ENCODE results near the gene NFAM1. TPM values are rescaled to one million over a fixed set of nuclear protein-coding genes. Genes with fewer than 3 reads are reported as not detected.

NFAM1 gene
- 1 to 10 TPM; 1.2 to 1.5 TPM for total RNA-seq
- polyA plus RNA-seq (ENCODE audit: insufficient read length in 2 of 2) = 1 to 10 TPM; 2.2 to 2.5 TPM
- long read RNA-seq, donor 1 = 0 reads
- long read RNA-seq, donor 2 = 0 reads
- long read RNA-seq, donor 3, partial matches to known transcripts = 7 of 7 reads
- long read RNA-seq, donor 3, other reads (novel, unspliced or antisense) = 0 of 7 reads
- long read RNA-seq, donor 4, full-length matches to known transcripts = 1 of 1 reads
- long read RNA-seq, donor 4, partial matches to known transcripts = 0 of 1 reads
- long read RNA-seq, donor 4, other reads (novel, unspliced or antisense) = 0 of 1 reads

GRCh38 chr22:42432020-42432596 lies at the start of gene NFAM1:
NFAM1 (minus strand) TSS chr22:42432403; CDS start chr22:42432357, 46 bp downstream.
- no peaks in the 10 kb centered on the region for H3K9me3 ChIP-seq (ENCODE audit: control insufficient read depth, insufficient read depth, low read length)
- H3K4me3 ChIP-seq (ENCODE audit: low read depth, low read length) = peak within 1 kb of the TSS; percentile 21
- peaks cover 35% of the 10 kb centered on the region for H3K27me3 ChIP-seq (ENCODE audit: control insufficient read depth, insufficient read depth, low read length)
- DNase-seq (ENCODE audit: low read depth in 4 of 6, low spot score in 6 of 6) = peak in 2 of 6 donors; percentile 74 to 78
- no peaks in the 10 kb centered on the region for H3K36me3 ChIP-seq (ENCODE audit: control insufficient read depth, insufficient read depth, low read length)
- peaks cover 61% of the 10 kb centered on the region for H3K4me1 ChIP-seq (ENCODE audit: control insufficient read depth, insufficient read depth, low read length)
- H3K27ac ChIP-seq (ENCODE audit: low read depth, low read length) = no peak within 1 kb of the TSS
- 18% methylated on average over 22 of the region's 24 CpGs for WGBS (ENCODE audit: insufficient coverage)

- H3K27me3 ChIP-seq (ENCODE audit: control insufficient read depth, insufficient read depth, low read length) = no peaks in the 10 kb centered on the region
- no peaks in the 10 kb centered on the region for H3K9me3 ChIP-seq (ENCODE audit: control insufficient read depth, insufficient read depth, low read length)
- H3K4me1 ChIP-seq (ENCODE audit: control insufficient read depth, insufficient read depth, low read length) = no peaks in the 10 kb centered on the region
- no peaks in the 10 kb centered on the region for H3K36me3 ChIP-seq (ENCODE audit: control insufficient read depth, insufficient read depth, low read length)
- no peak for DNase-seq (ENCODE audit: low read depth in 4 of 6, low spot score in 6 of 6)
- H3K4me3 ChIP-seq (ENCODE audit: low read depth, low read length) = no peak overlapping the region
- 100% methylated on average over 2 of the region's 2 CpGs for WGBS (ENCODE audit: insufficient coverage)
- H3K27ac ChIP-seq (ENCODE audit: low read depth, low read length) = no peak overlapping the region
Measured at GRCh38 chr22:42475122-42475521, 42.9 kb upstream of the NFAM1 start.

- H3K36me3 ChIP-seq (ENCODE audit: control insufficient read depth, insufficient read depth, low read length) = no peaks in the 10 kb centered on the region
- 92% methylated on average over 3 of the region's 5 CpGs for WGBS (ENCODE audit: insufficient coverage)
- H3K9me3 ChIP-seq (ENCODE audit: control insufficient read depth, insufficient read depth, low read length) = no peaks in the 10 kb centered on the region
- peak in 4 of 6 donors; percentile 39 to 92 (median 54) for DNase-seq (ENCODE audit: low read depth in 4 of 6, low spot score in 6 of 6)
- H3K27ac ChIP-seq (ENCODE audit: low read depth, low read length) = no peak overlapping the region
- no peak overlapping the region for H3K4me3 ChIP-seq (ENCODE audit: low read depth, low read length)
- H3K27me3 ChIP-seq (ENCODE audit: control insufficient read depth, insufficient read depth, low read length) = no peaks in the 10 kb centered on the region
- H3K4me1 ChIP-seq (ENCODE audit: control insufficient read depth, insufficient read depth, low read length) = peaks cover 3% of the 10 kb centered on the region
Measured at GRCh38 chr22:42473484-42474193, 41.4 kb upstream of the NFAM1 start.

- H3K9me3 ChIP-seq (ENCODE audit: control insufficient read depth, insufficient read depth, low read length) = no peaks in the 10 kb centered on the region
- H3K4me3 ChIP-seq (ENCODE audit: low read depth, low read length) = no peak overlapping the region
- H3K27me3 ChIP-seq (ENCODE audit: control insufficient read depth, insufficient read depth, low read length) = no peaks in the 10 kb centered on the region
- DNase-seq (ENCODE audit: low read depth in 4 of 6, low spot score in 6 of 6) = no peak
- peaks cover 3% of the 10 kb centered on the region for H3K4me1 ChIP-seq (ENCODE audit: control insufficient read depth, insufficient read depth, low read length)
- H3K27ac ChIP-seq (ENCODE audit: low read depth, low read length) = no peak overlapping the region
- H3K36me3 ChIP-seq (ENCODE audit: control insufficient read depth, insufficient read depth, low read length) = no peaks in the 10 kb centered on the region
- WGBS (ENCODE audit: insufficient coverage) = 94% methylated on average over 8 of the region's 8 CpGs
Measured at GRCh38 chr22:42472671-42473070, 40.5 kb upstream of the NFAM1 start.

- no peaks in the 10 kb centered on the region for H3K9me3 ChIP-seq (ENCODE audit: control insufficient read depth, insufficient read depth, low read length)
- no peak for DNase-seq (ENCODE audit: low read depth in 4 of 6, low spot score in 6 of 6)
- no peak overlapping the region for H3K27ac ChIP-seq (ENCODE audit: low read depth, low read length)
- H3K36me3 ChIP-seq (ENCODE audit: control insufficient read depth, insufficient read depth, low read length) = no peaks in the 10 kb centered on the region
- no peaks in the 10 kb centered on the region for H3K27me3 ChIP-seq (ENCODE audit: control insufficient read depth, insufficient read depth, low read length)
- WGBS (ENCODE audit: insufficient coverage) = no CpG with 5 or more reads among the region's 1 CpG
- peaks cover 3% of the 10 kb centered on the region for H3K4me1 ChIP-seq (ENCODE audit: control insufficient read depth, insufficient read depth, low read length)
- H3K4me3 ChIP-seq (ENCODE audit: low read depth, low read length) = no peak overlapping the region
Measured at GRCh38 chr22:42471441-42471840, 39.2 kb upstream of the NFAM1 start.

- H3K36me3 ChIP-seq (ENCODE audit: control insufficient read depth, insufficient read depth, low read length) = no peaks in the 10 kb centered on the region
- no peak overlapping the region for H3K4me3 ChIP-seq (ENCODE audit: low read depth, low read length)
- H3K27me3 ChIP-seq (ENCODE audit: control insufficient read depth, insufficient read depth, low read length) = no peaks in the 10 kb centered on the region
- WGBS (ENCODE audit: insufficient coverage) = 29% methylated on average over 1 of the region's 4 CpGs
- H3K9me3 ChIP-seq (ENCODE audit: control insufficient read depth, insufficient read depth, low read length) = no peaks in the 10 kb centered on the region
- DNase-seq (ENCODE audit: low read depth in 4 of 6, low spot score in 6 of 6) = no peak
- H3K27ac ChIP-seq (ENCODE audit: low read depth, low read length) = no peak overlapping the region
- peaks cover 3% of the 10 kb centered on the region for H3K4me1 ChIP-seq (ENCODE audit: control insufficient read depth, insufficient read depth, low read length)
Measured at GRCh38 chr22:42470366-42471082, 38.3 kb upstream of the NFAM1 start.

- peaks cover 3% of the 10 kb centered on the region for H3K4me1 ChIP-seq (ENCODE audit: control insufficient read depth, insufficient read depth, low read length)
- H3K4me3 ChIP-seq (ENCODE audit: low read depth, low read length) = no peak overlapping the region
- no peak for DNase-seq (ENCODE audit: low read depth in 4 of 6, low spot score in 6 of 6)
- no peak overlapping the region for H3K27ac ChIP-seq (ENCODE audit: low read depth, low read length)
- 67% methylated on average over 1 of the region's 2 CpGs for WGBS (ENCODE audit: insufficient coverage)
- no peaks in the 10 kb centered on the region for H3K9me3 ChIP-seq (ENCODE audit: control insufficient read depth, insufficient read depth, low read length)
- H3K36me3 ChIP-seq (ENCODE audit: control insufficient read depth, insufficient read depth, low read length) = no peaks in the 10 kb centered on the region
- H3K27me3 ChIP-seq (ENCODE audit: control insufficient read depth, insufficient read depth, low read length) = no peaks in the 10 kb centered on the region
Measured at GRCh38 chr22:42468841-42469240, 36.6 kb upstream of the NFAM1 start.

GRCh38 chr22:42462016-42462415 lies 29.8 kb upstream of the NFAM1 start:
- peak in 1 of 6 donors; percentile 9 for DNase-seq (ENCODE audit: low read depth in 4 of 6, low spot score in 6 of 6)
- peaks cover 5% of the 10 kb centered on the region for H3K4me1 ChIP-seq (ENCODE audit: control insufficient read depth, insufficient read depth, low read length)
- no peak overlapping the region for H3K4me3 ChIP-seq (ENCODE audit: low read depth, low read length)
- H3K36me3 ChIP-seq (ENCODE audit: control insufficient read depth, insufficient read depth, low read length) = no peaks in the 10 kb centered on the region
- no peak overlapping the region for H3K27ac ChIP-seq (ENCODE audit: low read depth, low read length)
- H3K27me3 ChIP-seq (ENCODE audit: control insufficient read depth, insufficient read depth, low read length) = peaks cover 3% of the 10 kb centered on the region
- H3K9me3 ChIP-seq (ENCODE audit: control insufficient read depth, insufficient read depth, low read length) = no peaks in the 10 kb centered on the region
- WGBS (ENCODE audit: insufficient coverage) = 57% methylated on average over 1 of the region's 1 CpG

GRCh38 chr22:42461511-42461910 lies 29.3 kb upstream of the NFAM1 start:
- DNase-seq (ENCODE audit: low read depth in 4 of 6, low spot score in 6 of 6) = no peak
- H3K4me3 ChIP-seq (ENCODE audit: low read depth, low read length) = no peak overlapping the region
- 47% methylated on average over 3 of the region's 3 CpGs for WGBS (ENCODE audit: insufficient coverage)
- no peak overlapping the region for H3K27ac ChIP-seq (ENCODE audit: low read depth, low read length)
- H3K9me3 ChIP-seq (ENCODE audit: control insufficient read depth, insufficient read depth, low read length) = no peaks in the 10 kb centered on the region
- no peaks in the 10 kb centered on the region for H3K36me3 ChIP-seq (ENCODE audit: control insufficient read depth, insufficient read depth, low read length)
- H3K4me1 ChIP-seq (ENCODE audit: control insufficient read depth, insufficient read depth, low read length) = peaks cover 5% of the 10 kb centered on the region
- peaks cover 3% of the 10 kb centered on the region for H3K27me3 ChIP-seq (ENCODE audit: control insufficient read depth, insufficient read depth, low read length)
